Mammary epithelial cell (primary cell): ENCODE measurements around the gene BTBD2.

Source experiments
- CTCF ChIP-seq, 2 donors: IDR thresholded peaks in 1 of 2; conservative IDR thresholded peaks in 1 of 2; 2 replicates each; pipeline ENCODE4 v1.5.1; 2011 to 2012; ENCODE audit warnings: inconsistent platforms in 2 of 2, low read length in 2 of 2, mild to moderate bottlenecking in 2 of 2, control low read depth in 1 of 2, low read depth in 1 of 2; ENCODE audit not compliant: insufficient read depth in 1 of 2; ENCODE audit errors: extremely low read depth in 1 of 2
- EZH2 ChIP-seq: IDR thresholded peaks from 2 replicates; pipeline ENCODE4 v1.6.1; 2012; ENCODE audit warnings: low read length, inconsistent platforms, borderline replicate concordance

GRCh38 chr19:2015608-2015950 is at the start of gene BTBD2:
- no peak for TF ChIP-seq CTCF (conservative IDR thresholded peaks at IDR 0.05 in 1 of 2, IDR thresholded peaks at IDR 0.05 in 1 of 2; ENCODE audit: extremely low read depth in 1 of 2, insufficient read depth in 1 of 2, low read depth in 1 of 2, low read length in 2 of 2)
- no peak for TF ChIP-seq EZH2
